ENCODE measurements around the gene MRPL57.
"Not testable (repeated sequence)": the region's sequence is repeated elsewhere in the genome, so short reads cannot be mapped to it uniquely, and the experiment has no call there.

MRPL57 gene

GRCh38 chr13:21176215-21176981 lies at the start of gene MRPL57, which contains the start of gene SKA3:
Gene MRPL57, plus strand, starts transcription at chr13:21176658. Its CDS starts 259 bp downstream, at chr13:21176917.
Gene SKA3, minus strand, starts transcription at chr13:21176552. Its CDS starts 75 bp downstream, at chr13:21176477.
- DNase-seq (ENCODE audit: low read depth in 1 of 2, low spot score in 1 of 2), result peak; percentile 91

- DNase-seq (ENCODE audit: low read depth in 1 of 2, low spot score in 1 of 2), result no peak
These were observed 46.3 kb upstream of the MRPL57 start for GRCh38 chr13:21130116-21130515.

DNA sequence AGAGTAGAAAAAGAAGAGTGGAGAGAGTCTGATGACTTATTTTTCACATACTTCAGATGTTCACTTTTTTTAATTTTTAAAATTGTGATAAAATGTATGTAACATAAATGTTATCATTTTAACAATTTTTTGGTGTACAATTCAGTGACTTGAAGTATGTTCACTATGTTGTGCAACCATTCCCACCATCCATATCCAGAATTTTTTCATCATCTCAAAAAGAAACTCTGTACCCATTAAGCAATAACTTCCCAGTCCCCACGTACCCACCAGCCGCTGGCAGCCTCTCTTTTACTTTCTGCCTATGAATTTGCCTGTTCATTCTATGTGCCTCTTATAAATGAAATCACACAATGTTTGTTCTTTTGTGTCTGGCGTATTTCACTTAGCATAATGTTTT lies 43.4 kb upstream of the MRPL57 start:
- no peak for DNase-seq (ENCODE audit: low read depth in 1 of 2, low spot score in 1 of 2)

DNA sequence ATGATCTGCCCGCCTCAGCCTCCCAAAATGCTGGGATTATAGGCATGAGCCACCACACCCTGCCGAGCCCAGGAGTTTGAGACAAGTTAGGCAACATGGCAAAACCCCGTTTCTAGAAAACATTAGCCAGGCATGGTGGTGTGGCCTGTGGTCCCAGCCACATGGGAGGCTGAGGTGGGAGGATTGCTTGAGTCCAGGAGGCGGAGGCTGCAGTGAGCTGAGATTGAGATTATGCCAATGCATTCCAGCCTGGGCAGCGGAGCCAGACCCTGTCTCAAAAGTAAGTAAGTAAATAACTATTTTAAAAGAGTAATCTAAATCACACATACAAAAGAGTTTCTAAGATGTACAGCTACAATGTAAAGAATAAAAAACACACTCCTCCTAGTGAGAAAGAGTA lies 42.0 kb upstream of the MRPL57 start:
- no peak for DNase-seq (ENCODE audit: low read depth in 1 of 2, low spot score in 1 of 2)

DNA sequence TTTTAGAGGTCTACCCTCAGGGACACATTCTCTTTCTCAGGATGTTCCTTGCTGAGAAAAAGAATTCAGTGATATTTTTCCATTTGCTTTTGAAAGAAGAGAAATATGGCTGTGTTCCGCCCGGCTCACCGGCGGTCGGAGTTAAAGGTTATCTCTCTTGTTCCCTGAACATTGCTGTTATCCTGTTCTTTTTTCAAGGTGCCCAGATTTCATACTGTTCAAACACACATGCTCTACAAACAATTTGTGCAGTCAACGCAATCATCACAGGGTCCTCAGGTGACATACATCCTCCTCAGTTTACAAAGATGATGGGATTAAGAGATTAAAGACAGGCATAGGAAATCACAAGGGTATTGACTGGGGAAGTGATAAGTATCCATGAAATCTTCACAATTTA lies 40.6 kb upstream of the MRPL57 start:
- DNase-seq (ENCODE audit: low read depth in 1 of 2, low spot score in 1 of 2), result not testable (repeated sequence)

DNA sequence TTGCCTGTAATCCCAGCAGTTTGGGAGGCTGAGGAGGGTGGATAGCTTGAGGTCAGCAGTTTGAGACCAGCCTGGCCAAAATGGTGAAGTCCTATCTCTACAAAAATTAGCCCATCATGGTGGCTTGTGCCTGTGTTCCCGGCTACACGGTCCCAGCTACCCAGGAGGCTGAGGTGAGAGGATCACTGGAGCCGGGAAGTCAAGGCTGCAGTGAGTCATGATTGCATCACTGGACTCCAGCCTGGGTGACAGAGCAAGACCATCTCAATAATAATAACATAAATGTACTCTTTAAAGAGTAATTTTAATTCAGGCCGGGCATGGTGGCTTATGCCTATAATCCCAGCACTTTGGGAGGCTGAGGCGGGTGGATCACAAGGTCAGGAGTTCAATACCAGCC lies 38.8 kb upstream of the MRPL57 start:
- DNase-seq (ENCODE audit: low read depth in 1 of 2, low spot score in 1 of 2), result no peak

DNA sequence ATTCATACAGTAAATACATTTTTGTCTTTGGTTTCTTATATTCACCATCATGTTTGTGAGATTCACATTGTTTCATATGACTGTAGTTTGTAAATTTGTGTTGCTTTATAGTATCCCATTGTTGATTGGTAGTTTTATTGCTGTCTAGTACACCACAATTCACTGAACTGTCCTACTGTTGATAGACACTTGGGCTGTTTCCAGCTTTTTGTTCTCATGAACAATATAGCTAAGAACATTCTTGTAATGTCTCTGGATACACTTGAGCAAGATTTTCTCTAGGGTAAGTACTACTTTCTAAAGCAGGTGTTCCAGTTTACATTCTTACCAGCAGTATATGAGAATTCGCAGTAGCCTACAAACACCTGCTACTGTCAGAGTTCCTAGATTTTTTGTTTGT lies 37.9 kb upstream of the MRPL57 start:
- DNase-seq (ENCODE audit: low read depth in 1 of 2, low spot score in 1 of 2), result no peak

- DNase-seq (ENCODE audit: low read depth in 1 of 2, low spot score in 1 of 2), result no peak
These were observed 37.1 kb upstream of the MRPL57 start for GRCh38 chr13:21139374-21139773.

GRCh38 chr13:21142766-21143165 lies 33.7 kb upstream of the MRPL57 start:
- no peak for DNase-seq (ENCODE audit: low read depth in 1 of 2, low spot score in 1 of 2)

DNA sequence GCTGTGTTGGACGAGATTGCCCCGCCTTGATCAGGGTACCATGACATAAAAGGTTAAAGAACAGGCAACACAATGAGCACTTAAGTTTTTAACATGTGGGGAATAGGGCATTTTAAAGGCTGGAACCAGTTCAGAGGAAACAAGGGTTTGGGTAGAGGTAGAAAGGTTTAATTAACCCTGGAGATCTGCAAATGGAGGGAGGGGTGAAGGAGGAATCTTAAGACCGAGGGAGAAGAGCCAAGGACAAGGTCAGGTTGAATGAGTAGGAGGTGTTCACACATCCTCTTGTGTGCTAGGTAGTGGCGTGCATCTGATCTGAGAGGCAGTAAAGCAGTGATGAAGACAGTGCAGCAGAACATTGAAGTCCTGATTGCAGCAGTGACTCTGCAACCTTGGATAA lies 28.6 kb upstream of the MRPL57 start:
- DNase-seq (ENCODE audit: low read depth in 1 of 2, low spot score in 1 of 2), result no peak

GRCh38 chr13:21148557-21149258 lies 27.8 kb upstream of the MRPL57 start:
- no peak for DNase-seq (ENCODE audit: low read depth in 1 of 2, low spot score in 1 of 2)

DNA sequence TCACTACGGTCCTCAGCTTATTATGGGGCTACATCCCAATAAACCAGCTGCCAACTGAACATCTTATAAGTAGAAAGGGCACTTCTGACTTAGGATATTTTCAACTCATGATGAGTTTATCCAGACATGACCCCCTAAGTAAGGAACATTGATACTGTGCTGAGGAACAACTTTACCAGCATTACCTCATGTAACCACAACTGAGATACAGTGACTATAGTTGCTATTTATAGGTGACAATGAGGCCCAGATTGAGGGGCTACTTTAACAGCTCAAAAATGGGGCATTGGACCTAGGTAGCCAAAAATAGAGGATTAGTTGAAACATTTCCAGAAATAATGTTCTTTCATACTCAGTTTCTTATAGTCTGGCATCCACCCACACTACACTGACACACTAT lies 26.9 kb upstream of the MRPL57 start:
- DNase-seq (ENCODE audit: low read depth in 1 of 2, low spot score in 1 of 2), result no peak

DNA sequence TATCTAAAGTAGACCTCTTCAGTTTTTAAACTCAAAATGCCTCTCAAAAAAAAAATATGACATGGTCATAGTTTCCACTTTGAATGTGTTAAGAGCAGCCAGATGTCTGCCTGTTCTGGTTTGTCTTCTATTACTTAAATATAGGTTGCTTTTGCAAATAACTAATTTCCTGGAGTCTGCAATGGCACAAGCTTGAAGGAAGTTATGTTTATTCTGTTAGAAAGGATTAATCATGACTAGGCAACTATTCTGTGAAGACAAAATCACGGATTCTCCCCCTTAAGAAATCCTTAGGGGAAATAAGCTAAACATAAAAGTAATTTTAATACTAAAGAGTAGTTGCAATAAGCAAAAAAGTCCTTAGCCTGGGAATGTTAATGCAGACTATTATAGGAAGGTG lies 26.4 kb upstream of the MRPL57 start:
- DNase-seq (ENCODE audit: low read depth in 1 of 2, low spot score in 1 of 2), result no peak

- DNase-seq (ENCODE audit: low read depth in 1 of 2, low spot score in 1 of 2), result no peak
These were observed 24.1 kb upstream of the MRPL57 start for GRCh38 chr13:21152251-21152899.

- no peak for DNase-seq (ENCODE audit: low read depth in 1 of 2, low spot score in 1 of 2)
These were observed 11.8 kb upstream of the MRPL57 start for GRCh38 chr13:21164631-21165030.

GRCh38 chr13:21165606-21166005 lies 10.9 kb upstream of the MRPL57 start:
- DNase-seq (ENCODE audit: low read depth in 1 of 2, low spot score in 1 of 2), result not testable (repeated sequence)

DNA sequence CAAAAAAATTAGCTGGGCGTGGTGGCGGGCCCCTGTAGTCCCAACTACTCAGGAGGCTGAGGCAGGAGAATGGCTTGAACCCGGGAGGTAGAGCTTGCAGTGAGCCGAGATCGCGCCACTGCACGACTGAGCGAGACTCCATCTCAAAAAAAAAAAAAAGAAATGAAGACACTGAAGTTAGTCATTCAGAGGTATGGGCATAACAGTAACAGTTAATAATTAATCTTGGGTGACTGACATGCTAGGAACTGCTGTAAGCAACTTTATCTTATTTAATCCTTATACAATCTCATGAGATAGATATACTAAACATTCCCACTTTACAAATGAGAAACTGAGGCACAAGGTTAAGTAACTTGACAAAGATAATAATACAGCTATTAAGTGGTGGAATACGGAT lies 5.0 kb upstream of the MRPL57 start:
- no peak for DNase-seq (ENCODE audit: low read depth in 1 of 2, low spot score in 1 of 2)

- not testable (repeated sequence) for DNase-seq (ENCODE audit: low read depth in 1 of 2, low spot score in 1 of 2)
These were observed 2.7 kb upstream of the MRPL57 start for GRCh38 chr13:21173767-21174166.

DNA sequence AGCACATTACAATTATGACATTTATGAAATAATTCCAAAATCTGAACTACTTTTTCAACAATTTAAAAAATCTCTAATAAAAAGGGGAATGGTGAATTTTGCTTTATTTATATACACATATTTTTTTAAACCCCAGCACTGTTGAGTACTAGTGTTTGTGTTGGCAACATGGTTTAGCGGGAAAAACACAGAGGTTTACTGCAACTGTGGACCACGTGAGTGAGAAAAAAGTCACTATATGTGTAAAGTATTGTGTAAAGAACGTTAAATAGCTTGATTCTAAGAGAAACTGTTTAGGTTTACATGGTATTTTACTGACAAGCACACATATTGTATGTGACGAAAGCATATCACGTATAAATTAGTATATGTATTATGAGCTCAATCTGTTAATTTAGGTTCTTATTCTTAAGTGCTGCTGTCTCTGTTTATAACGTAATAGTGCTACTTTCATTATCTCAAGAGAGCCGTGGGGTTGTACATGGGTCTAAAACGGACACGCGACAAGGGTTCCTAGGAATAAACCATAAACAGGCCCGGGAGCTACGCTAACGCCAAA lies 723 bp upstream of the MRPL57 start:
- no peak for DNase-seq (ENCODE audit: low read depth in 1 of 2, low spot score in 1 of 2)

- DNase-seq (ENCODE audit: low read depth in 1 of 2, low spot score in 1 of 2), result no peak
These were observed 475 bp downstream of the MRPL57 start for GRCh38 chr13:21176982-21177284.

GRCh38 chr13:21181671-21182070 lies 5.2 kb downstream of the MRPL57 start:
- DNase-seq (ENCODE audit: low read depth in 1 of 2, low spot score in 1 of 2), result no peak

- DNase-seq (ENCODE audit: low read depth in 1 of 2, low spot score in 1 of 2), result not testable (repeated sequence)
These were observed 10.0 kb downstream of the MRPL57 start for GRCh38 chr13:21186410-21186809.

Data from activated CD4-positive, alpha-beta T cell treated with anti-CD3 and anti-CD28 coated beads, Interleukin-2, amount 50 U/mL, for 24 hours (primary cell).